ENCODE measurements around the gene GGT6.

Gene GGT6

DNA sequence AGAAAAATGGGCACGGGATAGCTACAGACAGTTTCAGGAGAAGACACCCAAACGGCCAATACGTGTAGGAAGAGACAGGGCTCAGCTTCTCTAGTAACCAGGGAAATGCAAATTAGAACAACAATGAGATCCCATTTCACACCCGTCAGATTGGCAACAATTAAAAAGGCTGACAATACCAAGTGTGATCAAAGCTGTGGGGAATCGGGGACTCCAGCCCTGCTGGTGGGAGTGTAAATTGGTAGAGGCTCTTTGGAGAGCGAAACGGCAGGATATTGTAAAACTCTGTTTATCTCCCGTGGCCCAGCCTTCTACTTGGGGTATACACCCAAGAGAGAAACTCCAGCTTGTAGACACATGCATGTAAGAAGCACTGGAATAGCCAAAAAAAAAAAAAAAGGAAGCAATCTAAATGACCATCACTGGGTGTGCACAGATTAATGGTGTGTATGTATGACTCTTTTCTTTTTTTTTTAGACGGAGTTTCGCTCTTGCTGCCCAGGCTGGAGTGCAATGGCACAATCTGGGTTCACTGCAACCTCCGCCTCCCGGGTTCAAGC is 32.7 kb downstream of the GGT6 start:
- Mint-ChIP-seq H3K4me1 (peaks cover 5% of the 10 kb centered on the region), H3K36me3 (ENCODE audit: insufficient read depth) (no peaks in the 10 kb centered on the region), H3K4me3 (no peak overlapping the region), H3K27ac (ENCODE audit: low read depth) (no peak overlapping the region), H3K9me3 (no peaks in the 10 kb centered on the region), H3K27me3 (no peaks in the 10 kb centered on the region)
- no peak for ATAC-seq (replicated peaks; ENCODE audit: extremely low read depth, poor library complexity, severe bottlenecking)
- DNase-seq (ENCODE audit: low spot score in 2 of 2), result no peak

DNA sequence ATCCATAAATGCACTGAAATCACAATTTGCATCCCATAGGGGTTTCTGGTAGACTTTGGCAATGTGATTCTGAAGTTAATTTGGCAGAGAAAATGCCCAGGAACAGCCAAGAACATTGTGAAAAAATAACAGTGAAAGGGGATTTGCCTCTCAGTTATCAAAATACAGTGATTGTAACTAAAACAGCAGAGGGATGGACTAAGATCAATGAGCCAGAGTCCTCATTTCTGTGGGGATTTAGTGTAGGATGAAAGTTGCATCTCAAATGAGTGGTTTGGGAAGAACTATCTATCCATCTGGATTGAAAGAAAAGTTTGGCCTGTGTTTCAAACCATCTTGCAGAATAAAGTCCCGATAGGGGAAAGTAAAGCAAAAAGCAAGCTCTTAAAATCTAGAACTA is 33.2 kb downstream of the GGT6 start:
- ATAC-seq (replicated peaks; ENCODE audit: extremely low read depth, poor library complexity, severe bottlenecking), result no peak

DNA sequence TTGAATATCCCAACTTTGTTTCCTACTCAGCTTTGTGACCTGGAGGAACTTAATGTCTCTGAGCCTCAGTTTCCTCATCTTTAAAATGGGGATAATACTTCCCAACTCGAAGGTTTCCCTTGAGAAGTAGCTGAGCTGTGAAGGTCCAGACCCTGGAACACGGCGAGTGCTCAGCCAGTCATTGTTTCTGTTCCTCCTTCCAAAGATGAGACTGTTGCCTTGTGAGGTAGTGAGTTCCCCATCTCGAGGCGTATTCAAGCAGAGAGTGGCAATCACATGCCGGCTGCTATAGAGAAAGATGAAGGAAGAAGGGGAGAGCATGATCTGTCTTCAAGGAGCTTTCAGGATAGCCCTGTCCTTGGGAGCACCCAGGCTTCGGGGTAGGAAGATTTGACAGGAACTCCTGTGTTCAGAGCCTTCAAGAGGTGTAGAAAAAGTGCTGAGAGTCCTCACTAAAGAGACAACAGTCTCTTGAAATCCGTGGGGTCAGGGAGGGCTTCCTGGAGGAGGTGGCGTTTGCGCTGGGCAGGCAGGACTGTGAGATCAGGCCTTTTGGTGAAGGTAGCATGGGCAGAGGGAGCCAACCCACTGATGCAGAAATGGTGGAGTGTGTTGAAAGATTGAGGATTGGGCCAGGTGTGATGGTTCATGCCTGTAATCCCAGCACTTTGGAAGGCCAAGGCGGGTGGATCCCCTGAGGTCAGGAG is 34.5 kb downstream of the GGT6 start:
- ATAC-seq (replicated peaks; ENCODE audit: extremely low read depth, poor library complexity, severe bottlenecking) (no peak), DNase-seq (ENCODE audit: low spot score in 2 of 2) (no peak)
- H3K9me3 Mint-ChIP-seq, result no peaks in the 10 kb centered on the region
- H3K4me1 Mint-ChIP-seq, result peaks cover 5% of the 10 kb centered on the region
- H3K27me3 Mint-ChIP-seq, result no peaks in the 10 kb centered on the region
- H3K4me3 Mint-ChIP-seq, result no peak overlapping the region
- no peaks in the 10 kb centered on the region for H3K36me3 Mint-ChIP-seq (ENCODE audit: insufficient read depth)
- H3K27ac Mint-ChIP-seq (ENCODE audit: low read depth), result no peak overlapping the region

More for the DNA sequence above, 33.2 kb downstream of the GGT6 start:
- Mint-ChIP-seq H3K27ac (ENCODE audit: low read depth) (no peak overlapping the region), H3K27me3 (no peaks in the 10 kb centered on the region), H3K9me3 (no peaks in the 10 kb centered on the region), H3K4me1 (peaks cover 5% of the 10 kb centered on the region), H3K36me3 (ENCODE audit: insufficient read depth) (no peaks in the 10 kb centered on the region), H3K4me3 (no peak overlapping the region)
- DNase-seq (ENCODE audit: low spot score in 2 of 2), result no peak

DNA sequence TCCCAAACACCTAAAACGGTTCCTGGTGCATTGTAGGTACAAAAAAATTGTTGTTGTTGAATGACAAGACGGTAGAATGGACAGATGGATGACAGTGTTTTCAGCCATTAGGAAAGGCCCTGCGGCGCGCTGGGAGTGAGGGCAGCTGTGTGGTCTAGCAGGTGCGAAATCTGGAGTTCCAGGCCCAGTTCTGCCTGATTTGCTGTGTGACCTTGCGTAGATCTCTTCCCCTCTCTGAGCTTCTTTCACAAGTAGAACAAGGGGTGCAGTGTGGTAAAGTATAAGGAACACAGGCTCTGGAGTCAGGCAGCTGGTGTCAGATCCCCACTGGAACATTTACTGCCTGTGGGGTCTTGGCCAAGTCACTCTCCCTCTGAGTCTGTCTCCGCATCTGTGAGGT is 36.4 kb downstream of the GGT6 start:
- H3K27me3 Mint-ChIP-seq, result no peaks in the 10 kb centered on the region
- H3K4me1 Mint-ChIP-seq, result no peaks in the 10 kb centered on the region
- H3K4me3 Mint-ChIP-seq, result no peak overlapping the region
- H3K9me3 Mint-ChIP-seq, result no peaks in the 10 kb centered on the region
- no peak for DNase-seq (ENCODE audit: low spot score in 2 of 2)
- no peak for ATAC-seq (replicated peaks; ENCODE audit: extremely low read depth, poor library complexity, severe bottlenecking)
- H3K27ac Mint-ChIP-seq (ENCODE audit: low read depth), result no peak overlapping the region
- H3K36me3 Mint-ChIP-seq (ENCODE audit: insufficient read depth), result peaks cover 1% of the 10 kb centered on the region

DNA sequence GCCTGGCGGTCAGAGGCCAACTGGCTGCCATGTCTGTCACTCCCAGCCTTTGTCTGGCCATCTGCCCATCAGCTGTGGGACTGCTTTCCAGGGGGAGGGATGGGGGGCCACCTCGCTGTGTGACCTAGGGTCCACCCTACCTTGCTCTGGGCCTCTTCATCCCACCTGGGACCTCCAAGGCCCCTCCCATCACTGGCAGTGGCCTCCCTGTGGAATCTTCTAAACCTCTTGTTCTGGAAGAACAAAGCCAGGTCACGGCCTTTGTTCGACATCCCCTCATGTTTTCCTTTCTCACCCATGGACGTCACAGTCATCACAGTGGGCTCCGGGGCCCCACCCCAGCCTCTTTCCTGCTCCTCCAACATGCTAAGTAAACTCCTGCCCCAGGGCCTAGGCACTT is 37.7 kb downstream of the GGT6 start:
- H3K27ac Mint-ChIP-seq (ENCODE audit: low read depth), result no peak overlapping the region
- H3K4me3 Mint-ChIP-seq, result no peak overlapping the region
- ATAC-seq (replicated peaks; ENCODE audit: extremely low read depth, poor library complexity, severe bottlenecking) (no peak), DNase-seq (ENCODE audit: low spot score in 2 of 2) (no peak)
- no peaks in the 10 kb centered on the region for H3K9me3 Mint-ChIP-seq
- no peaks in the 10 kb centered on the region for H3K4me1 Mint-ChIP-seq
- peaks cover 1% of the 10 kb centered on the region for H3K36me3 Mint-ChIP-seq (ENCODE audit: insufficient read depth)
- no peaks in the 10 kb centered on the region for H3K27me3 Mint-ChIP-seq

DNA sequence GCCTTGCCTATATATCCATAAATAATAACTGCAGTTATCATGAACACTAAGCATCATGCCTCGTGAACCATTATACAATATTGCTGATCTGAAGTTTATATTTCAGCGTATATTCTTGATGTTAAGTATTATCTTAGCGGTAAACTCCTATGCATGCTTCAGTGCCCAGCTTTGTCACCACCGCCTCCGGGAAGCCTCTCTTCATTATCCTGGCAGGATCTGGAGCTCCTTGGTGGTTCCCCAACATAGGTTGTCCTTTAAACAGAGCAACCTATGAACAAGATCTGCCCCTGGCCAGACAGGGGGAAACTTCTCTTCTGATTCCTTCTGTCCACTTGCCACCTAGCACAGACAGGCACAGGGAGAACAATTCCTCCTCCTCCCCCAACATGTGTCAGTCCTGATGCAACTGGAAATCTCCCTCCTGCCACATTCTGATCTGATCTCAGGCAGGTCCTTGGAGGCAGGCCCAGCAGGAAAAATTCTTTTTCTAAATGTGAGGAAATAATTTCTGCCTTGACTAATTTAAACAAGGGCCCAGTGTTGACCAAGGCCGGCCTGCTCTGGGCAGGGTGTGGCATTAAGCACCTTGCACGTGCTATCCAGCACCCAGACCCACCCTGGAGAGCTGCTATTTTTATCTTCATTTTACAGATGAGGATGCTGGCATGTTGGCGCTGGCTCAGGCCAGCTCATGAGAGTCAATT is 39.3 kb downstream of the GGT6 start:
- Mint-ChIP-seq H3K36me3 (ENCODE audit: insufficient read depth) (peaks cover 1% of the 10 kb centered on the region), H3K27ac (ENCODE audit: low read depth) (no peak overlapping the region), H3K9me3 (no peaks in the 10 kb centered on the region), H3K4me3 (no peak overlapping the region), H3K4me1 (no peaks in the 10 kb centered on the region), H3K27me3 (no peaks in the 10 kb centered on the region)
- ATAC-seq (replicated peaks; ENCODE audit: extremely low read depth, poor library complexity, severe bottlenecking) (no peak), DNase-seq (ENCODE audit: low spot score in 2 of 2) (no peak)

DNA sequence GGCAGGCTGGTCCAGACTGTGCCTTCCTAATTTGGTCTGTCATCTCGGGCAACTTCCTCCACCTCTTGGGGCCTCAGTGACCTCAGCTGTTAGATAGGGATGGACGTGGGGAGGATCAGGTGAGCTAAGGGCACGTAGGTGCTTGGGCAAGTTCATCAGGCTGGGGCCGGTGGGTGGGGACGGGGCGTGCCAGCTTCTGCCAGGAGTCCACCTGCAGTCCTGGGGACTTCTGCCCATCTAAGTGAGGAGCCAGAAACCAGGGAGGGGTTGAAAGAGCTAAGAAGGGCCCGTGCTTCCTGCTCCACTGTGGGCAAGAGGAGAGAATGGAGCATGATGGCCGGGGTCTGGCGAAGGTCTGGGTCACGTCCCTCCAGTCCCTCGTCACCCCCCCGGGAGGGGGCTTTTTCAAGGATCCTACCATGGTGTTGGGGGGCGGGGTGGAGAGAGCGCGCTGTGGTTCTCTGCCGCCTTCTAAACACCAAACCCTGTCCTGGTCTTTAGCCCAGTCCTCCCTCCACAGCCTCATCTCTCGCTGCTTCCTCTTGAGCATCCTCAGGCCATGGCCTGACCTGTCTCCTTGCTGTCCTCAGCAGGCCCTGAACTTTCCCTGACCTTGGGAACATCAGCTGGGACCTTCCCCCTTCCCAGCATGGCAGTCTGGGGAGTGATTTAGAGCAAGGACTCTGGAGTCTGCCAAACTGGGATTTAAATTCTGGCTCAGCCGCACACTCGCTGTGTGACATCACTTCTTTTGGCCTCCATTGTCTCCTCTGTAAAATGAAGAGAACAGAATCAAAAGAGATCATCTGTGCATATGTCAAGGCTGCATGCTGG is 40.1 kb downstream of the GGT6 start:
- Mint-ChIP-seq H3K4me3 (no peak overlapping the region), H3K27ac (ENCODE audit: low read depth) (no peak overlapping the region)

DNA sequence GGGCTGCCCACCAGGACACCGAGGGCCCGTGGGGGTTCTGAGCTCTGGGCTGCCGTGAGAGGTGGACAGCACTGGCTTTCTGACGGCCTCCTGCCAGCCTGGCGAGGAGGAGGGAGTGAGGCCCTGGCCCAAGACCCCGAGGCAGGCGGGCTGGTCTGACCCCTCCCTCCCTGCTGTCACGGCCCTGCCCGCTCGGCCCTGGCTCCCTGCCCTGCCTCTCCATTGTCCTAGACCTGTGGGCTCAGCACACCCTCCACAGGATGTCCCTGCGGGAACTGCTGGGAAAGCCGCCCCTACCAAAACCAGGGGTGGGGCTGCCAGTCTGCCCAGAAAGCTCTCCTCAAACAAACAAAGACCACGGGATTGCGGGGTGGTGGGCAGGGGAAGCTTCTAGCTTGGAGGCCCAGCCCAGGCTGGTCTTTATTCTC is 41.0 kb downstream of the GGT6 start:
- Mint-ChIP-seq H3K36me3 (ENCODE audit: insufficient read depth) (peaks cover 1% of the 10 kb centered on the region), H3K27ac (ENCODE audit: low read depth) (no peak overlapping the region), H3K27me3 (no peaks in the 10 kb centered on the region), H3K4me1 (no peaks in the 10 kb centered on the region), H3K9me3 (no peaks in the 10 kb centered on the region), H3K4me3 (no peak overlapping the region)
- DNase-seq (ENCODE audit: low spot score in 2 of 2) (no peak), ATAC-seq (replicated peaks; ENCODE audit: extremely low read depth, poor library complexity, severe bottlenecking) (no peak)

More for the DNA sequence above, 40.1 kb downstream of the GGT6 start:
- H3K36me3 Mint-ChIP-seq (ENCODE audit: insufficient read depth), result peaks cover 1% of the 10 kb centered on the region
- no peaks in the 10 kb centered on the region for H3K9me3 Mint-ChIP-seq
- ATAC-seq (replicated peaks; ENCODE audit: extremely low read depth, poor library complexity, severe bottlenecking) (no peak), DNase-seq (ENCODE audit: low spot score in 2 of 2) (no peak)
- no peaks in the 10 kb centered on the region for H3K4me1 Mint-ChIP-seq
- H3K27me3 Mint-ChIP-seq, result no peaks in the 10 kb centered on the region

DNA sequence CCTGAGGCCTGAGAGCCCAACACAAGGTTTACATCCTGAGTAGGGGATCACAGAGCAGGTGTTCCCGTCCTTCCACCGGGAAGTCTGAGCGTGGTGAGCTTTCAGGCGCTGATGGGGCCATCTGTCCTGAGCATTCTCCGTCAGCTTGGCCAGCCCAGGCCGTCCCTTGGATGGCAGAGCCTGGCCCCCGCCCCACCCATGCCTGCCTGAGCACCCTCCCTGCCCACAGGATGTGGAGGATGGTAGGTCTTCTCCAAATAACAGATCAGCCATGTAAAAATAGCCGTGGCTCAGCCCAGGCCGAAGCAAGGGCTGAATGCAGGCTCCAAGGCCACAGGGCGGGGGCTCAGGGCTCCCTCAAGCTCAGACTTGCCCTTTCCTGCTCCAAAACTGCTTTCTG is 41.5 kb downstream of the GGT6 start:
- H3K9me3 Mint-ChIP-seq, result no peaks in the 10 kb centered on the region
- H3K27me3 Mint-ChIP-seq, result no peaks in the 10 kb centered on the region
- peaks cover 1% of the 10 kb centered on the region for H3K36me3 Mint-ChIP-seq (ENCODE audit: insufficient read depth)
- no peak for DNase-seq (ENCODE audit: low spot score in 2 of 2)
- ATAC-seq (replicated peaks; ENCODE audit: extremely low read depth, poor library complexity, severe bottlenecking), result no peak
- H3K27ac Mint-ChIP-seq (ENCODE audit: low read depth), result no peak overlapping the region
- H3K4me3 Mint-ChIP-seq, result no peak overlapping the region
- no peaks in the 10 kb centered on the region for H3K4me1 Mint-ChIP-seq

DNA sequence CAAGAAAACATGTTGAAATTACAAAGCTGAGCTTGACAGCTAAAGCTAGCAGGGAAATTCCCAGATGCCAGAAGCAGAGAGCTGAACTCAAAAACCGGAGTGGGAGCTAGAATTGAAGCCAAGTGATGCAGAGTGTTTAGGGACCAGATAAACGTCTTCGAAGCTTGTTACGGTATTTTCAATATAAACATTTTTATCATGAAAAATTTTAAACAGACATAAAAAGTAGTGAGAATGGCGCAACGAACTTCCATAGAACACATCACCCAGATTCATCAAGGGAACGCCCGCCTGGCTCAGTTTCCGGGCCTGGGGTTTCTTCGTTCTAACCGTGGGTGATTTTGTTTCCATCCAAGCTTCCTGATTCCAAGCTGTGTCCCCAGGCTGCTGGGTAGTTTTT is 43.6 kb downstream of the GGT6 start:
- DNase-seq (ENCODE audit: low spot score in 2 of 2) (no peak), ATAC-seq (replicated peaks; ENCODE audit: extremely low read depth, poor library complexity, severe bottlenecking) (no peak)
- no peaks in the 10 kb centered on the region for H3K27me3 Mint-ChIP-seq
- no peak overlapping the region for H3K27ac Mint-ChIP-seq (ENCODE audit: low read depth)
- H3K9me3 Mint-ChIP-seq, result no peaks in the 10 kb centered on the region
- no peaks in the 10 kb centered on the region for H3K4me1 Mint-ChIP-seq
- H3K4me3 Mint-ChIP-seq, result no peak overlapping the region
- peaks cover 1% of the 10 kb centered on the region for H3K36me3 Mint-ChIP-seq (ENCODE audit: insufficient read depth)

DNA sequence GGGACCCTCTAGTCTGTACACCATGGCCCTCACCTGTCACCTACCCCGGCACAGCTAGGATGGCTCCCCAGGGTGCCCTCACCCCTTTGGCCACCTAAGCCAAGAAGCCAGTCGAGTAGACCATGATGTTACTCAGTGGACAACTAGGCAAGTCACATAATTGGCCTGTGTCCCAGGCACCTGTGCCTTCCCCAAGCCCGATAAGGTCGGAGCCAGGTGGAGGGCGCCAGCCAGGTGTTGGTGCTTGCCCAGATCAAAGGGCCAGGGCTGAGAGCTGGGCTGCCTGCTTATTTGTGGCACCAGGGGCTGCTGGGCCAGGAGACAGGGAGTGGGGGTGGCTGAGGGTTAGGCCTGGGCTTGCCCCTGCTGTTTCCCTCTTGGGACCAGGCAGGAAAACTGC is 44.9 kb downstream of the GGT6 start:
- no peak for DNase-seq (ENCODE audit: low spot score in 2 of 2)
- Mint-ChIP-seq H3K27ac (ENCODE audit: low read depth) (no peak overlapping the region), H3K27me3 (no peaks in the 10 kb centered on the region), H3K36me3 (ENCODE audit: insufficient read depth) (peaks cover 1% of the 10 kb centered on the region), H3K9me3 (no peaks in the 10 kb centered on the region), H3K4me1 (no peaks in the 10 kb centered on the region), H3K4me3 (no peak overlapping the region)
- ATAC-seq (replicated peaks; ENCODE audit: extremely low read depth, poor library complexity, severe bottlenecking), result no peak

DNA sequence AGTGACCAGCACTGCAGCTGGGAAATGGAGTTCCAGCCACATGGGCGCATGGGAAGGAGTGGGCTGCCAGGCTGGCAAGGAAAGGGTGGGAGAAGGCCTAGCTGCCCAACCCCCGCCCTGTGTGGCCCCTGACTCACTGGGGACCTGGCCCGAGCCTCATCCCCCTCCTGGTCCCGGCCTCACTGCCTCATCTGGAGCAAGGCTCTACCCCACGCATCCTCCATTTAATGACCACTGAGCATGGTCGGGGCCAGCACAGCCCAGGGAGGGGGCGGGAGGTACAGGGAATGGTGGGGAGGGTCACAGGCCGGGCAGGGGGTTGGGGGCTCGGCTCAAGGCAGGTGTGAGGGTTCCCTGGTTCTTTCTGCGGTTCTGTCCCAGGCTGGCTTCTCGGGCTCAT is 45.6 kb downstream of the GGT6 start:
- no peak for DNase-seq (ENCODE audit: low spot score in 2 of 2)
- ATAC-seq (replicated peaks; ENCODE audit: extremely low read depth, poor library complexity, severe bottlenecking), result no peak
- no peaks in the 10 kb centered on the region for H3K36me3 Mint-ChIP-seq (ENCODE audit: insufficient read depth)
- peaks cover 2% of the 10 kb centered on the region for H3K4me1 Mint-ChIP-seq
- H3K9me3 Mint-ChIP-seq, result no peaks in the 10 kb centered on the region
- H3K4me3 Mint-ChIP-seq, result no peak overlapping the region
- H3K27ac Mint-ChIP-seq (ENCODE audit: low read depth), result no peak overlapping the region
- no peaks in the 10 kb centered on the region for H3K27me3 Mint-ChIP-seq
